Hematopoietic multipotent progenitor cell treated with erythropoietin and hydrocortisone succinate and interleukin-3 and kit ligand, for 17 days (in vitro differentiated cells): Measurements from ENCODE around the gene SCD.
A peak's percentile ranks its signal among the peaks of the same experiment; 100 is the strongest.

Experiments used
- DNase-seq: peaks from one replicate; pipeline ENCODE4 v3.0.0-alpha.2; 2015; ENCODE audit warnings: low spot score

SCD gene

DNA sequence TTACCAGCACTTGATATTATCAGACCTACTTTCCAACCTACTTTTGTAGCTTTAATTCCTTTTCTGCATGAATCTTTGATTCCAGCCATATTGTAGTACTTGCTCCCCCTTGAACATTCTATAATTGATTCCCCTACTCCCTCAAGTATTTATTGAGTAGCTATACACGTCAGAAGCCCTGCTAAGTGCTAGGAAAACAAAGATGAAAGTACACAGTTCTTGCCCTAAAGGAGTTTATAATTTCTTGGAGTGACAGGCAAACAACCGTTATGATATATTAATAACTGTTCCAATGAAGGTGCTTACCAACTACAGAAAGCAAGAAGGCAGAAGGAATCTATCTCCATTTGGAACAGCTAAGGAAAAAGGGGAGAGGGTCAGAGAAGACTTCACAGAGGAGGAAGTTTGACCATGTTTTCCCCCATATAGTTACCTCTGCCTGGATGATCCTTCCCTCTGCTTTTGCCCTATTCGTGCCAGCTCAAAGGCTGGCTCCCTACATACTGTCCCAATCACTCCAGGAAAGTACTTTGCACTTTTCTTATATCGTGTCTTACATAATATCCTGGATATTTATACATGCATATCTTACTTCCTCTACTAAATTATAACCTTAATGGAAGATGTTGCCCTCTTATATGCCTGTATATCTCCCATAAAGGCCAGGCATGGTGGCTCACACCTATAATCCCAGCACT lies 54.7 kb downstream of the SCD start:
- DNase-seq = peak; percentile 3

DNA sequence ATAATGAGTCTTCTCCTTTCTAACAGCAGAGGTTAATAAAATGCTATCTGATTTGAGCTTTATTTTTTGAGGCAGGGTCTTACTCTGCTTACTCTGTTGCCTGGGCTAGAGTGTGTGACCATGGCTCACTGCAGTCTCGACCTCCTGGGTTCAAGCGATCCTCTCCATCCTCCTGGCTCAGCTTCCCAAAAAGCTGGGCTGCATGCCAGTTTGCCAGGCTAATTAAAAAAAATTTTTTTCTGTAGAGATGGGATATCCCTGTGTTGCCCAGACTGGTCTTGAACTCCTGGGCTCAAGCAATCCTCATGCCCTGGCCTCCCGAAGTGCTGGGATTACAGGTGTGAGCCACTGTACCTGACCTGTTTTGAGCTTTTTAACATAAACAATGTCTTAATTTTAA lies 56.7 kb downstream of the SCD start:
- no peak for DNase-seq

DNA sequence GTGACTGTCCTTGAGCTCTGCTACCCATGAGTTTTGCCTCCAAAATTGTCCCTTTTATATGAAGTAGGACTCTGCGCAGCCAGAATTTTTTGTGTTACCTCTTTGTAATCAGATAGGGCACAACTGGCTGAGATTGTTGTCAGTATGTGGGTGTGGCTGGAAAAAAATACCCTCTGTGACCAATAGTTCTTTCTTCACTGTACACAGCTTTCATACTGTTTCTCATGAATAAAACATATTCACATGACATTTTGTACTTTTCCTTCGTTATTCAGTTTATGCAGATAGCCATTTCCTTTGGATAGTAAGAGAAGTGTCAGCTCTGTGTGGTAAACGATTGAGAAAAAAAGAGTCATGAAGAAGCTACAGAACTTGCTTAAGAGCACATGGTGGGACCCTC lies 66.1 kb downstream of the SCD start:
- no peak for DNase-seq
